ENCODE measurements around the gene GLT1D1. TPM values are rescaled to one million over a fixed set of nuclear protein-coding genes. Genes with fewer than 3 reads are reported as not detected.

Gene GLT1D1
- total and polyA plus RNA-seq, 8 donors, result 1.0 to 17.6 (median 2.6) TPM

- peak overlapping the region; percentile 21 to 92 for H3K27ac ChIP-seq
- H3K9me3 ChIP-seq, result no peaks in the 10 kb centered on the region
- peaks cover 10 to 67% of the 10 kb centered on the region in 2 donors for H3K4me1 ChIP-seq
- ATAC-seq (peak; percentile 45), DNase-seq (peak in 1 of 4 donors; percentile 56)
- peaks cover 0 to 23% of the 10 kb centered on the region in 2 donors for H3K36me3 ChIP-seq
- no peaks in the 10 kb centered on the region for H3K27me3 ChIP-seq
- no peak for TF ChIP-seq CTCF (IDR thresholded peaks at IDR 0.05)
- intact Hi-C loops (cut with DNase I), result no loop called here
- no peak overlapping the region for H3K4me3 ChIP-seq
Measured at GRCh38 chr12:128817111-128818015, 35.9 kb upstream of the GLT1D1 start.

- intact Hi-C loops (cut with DNase I), result no loop called here
- Histone ChIP-seq H3K27me3 (no peaks in the 10 kb centered on the region), H3K4me1 (peaks cover 19 to 74% of the 10 kb centered on the region in 2 donors), H3K27ac (peak overlapping the region; percentile 21 to 92), H3K9me3 (no peaks in the 10 kb centered on the region), H3K36me3 (peaks cover 0 to 16% of the 10 kb centered on the region in 2 donors), H3K4me3 (no peak overlapping the region)
- no peak for TF ChIP-seq CTCF (IDR thresholded peaks at IDR 0.05)
- ATAC-seq, result peak; percentile 12
- no peak for DNase-seq
Measured at GRCh38 chr12:128818065-128819022, 34.9 kb upstream of the GLT1D1 start.

- Histone ChIP-seq H3K27me3 (no peaks in the 10 kb centered on the region), H3K27ac (peak overlapping the region in 1 of 2 donors; percentile 92)
Measured at GRCh38 chr12:128819293-128820144, 33.8 kb upstream of the GLT1D1 start.

GRCh38 chr12:128820253-128820652, 33.0 kb upstream of the GLT1D1 start:
- H3K27ac ChIP-seq, result peak overlapping the region in 1 of 2 donors; percentile 92

More at GRCh38 chr12:128819293-128820144, 33.8 kb upstream of the GLT1D1 start:
- no peak for ATAC-seq
- no peak for TF ChIP-seq CTCF (IDR thresholded peaks at IDR 0.05)
- peaks cover 19 to 77% of the 10 kb centered on the region in 2 donors for H3K4me1 ChIP-seq
- intact Hi-C loops (cut with DNase I), result no loop called here
- DNase-seq, result no peak
- H3K4me3 ChIP-seq, result no peak overlapping the region
- H3K9me3 ChIP-seq, result no peaks in the 10 kb centered on the region
- peaks cover 0 to 5% of the 10 kb centered on the region in 2 donors for H3K36me3 ChIP-seq

More at GRCh38 chr12:128820253-128820652, 33.0 kb upstream of the GLT1D1 start:
- intact Hi-C loops (cut with DNase I), result no loop called here
- H3K9me3 ChIP-seq, result no peaks in the 10 kb centered on the region
- peaks cover 19 to 81% of the 10 kb centered on the region in 2 donors for H3K4me1 ChIP-seq
- no peak for TF ChIP-seq CTCF (IDR thresholded peaks at IDR 0.05)
- H3K4me3 ChIP-seq, result no peak overlapping the region
- ATAC-seq, result no peak
- no peaks in the 10 kb centered on the region for H3K27me3 ChIP-seq
- DNase-seq, result no peak
- no peaks in the 10 kb centered on the region for H3K36me3 ChIP-seq
